Stimulated activated CD8-positive, alpha-beta memory T cell treated with anti-CD3 and anti-CD28 coated beads, Interleukin-2, amount 100 ng/mL, for 1 hour (primary cell): Measurements from ENCODE around the gene AXIN1.
"Not testable (repeated sequence)": the region's sequence is repeated elsewhere in the genome, so short reads cannot be mapped to it uniquely, and the experiment has no call there.

ENCODE experiments used
- DNase-seq, 2 donors: peaks; one replicate each; pipeline ENCODE4 v3.0.0-alpha.2; 2020; ENCODE audit warnings: low read depth in 2 of 2

AXIN1 gene

GRCh38 chr16:352547-353403 lies at the start of gene AXIN1:
Gene AXIN1, minus strand, starts transcription at chr16:352723. Its CDS starts 5,698 bp downstream, at chr16:347025.
- DNase-seq = peak; percentile 100

GRCh38 chr16:401468-402348 lies 49.2 kb upstream of the AXIN1 start, which contains the start of gene DECR2:
Gene DECR2, plus strand, starts transcription at chr16:401885. Its CDS starts 79 bp downstream, at chr16:401964.
- DNase-seq = peak; percentile 99

GRCh38 chr16:400061-400591 lies 47.6 kb upstream of the AXIN1 start:
- no peak for DNase-seq

- no peak for DNase-seq
Observed at GRCh38 chr16:399340-400019, 47.0 kb upstream of the AXIN1 start.

GRCh38 chr16:398561-399339 lies 46.2 kb upstream of the AXIN1 start:
- DNase-seq = no peak

- DNase-seq = no peak
Observed at GRCh38 chr16:397736-398332, 45.3 kb upstream of the AXIN1 start.

GRCh38 chr16:397135-397661 lies 44.7 kb upstream of the AXIN1 start, which contains the start of gene NME4:
Gene NME4, plus strand, starts transcription at chr16:397199. Its CDS starts 24 bp downstream, at chr16:397223.
- no peak for DNase-seq

- DNase-seq = no peak
Observed at GRCh38 chr16:396605-397004, 44.1 kb upstream of the AXIN1 start.

GRCh38 chr16:396199-396598 lies 43.7 kb upstream of the AXIN1 start:
- no peak for DNase-seq

- no peak for DNase-seq
Observed at GRCh38 chr16:392450-393030, 40.0 kb upstream of the AXIN1 start.

- peak; percentile 51 to 74 for DNase-seq
Observed at GRCh38 chr16:391885-392335, 39.4 kb upstream of the AXIN1 start.

- DNase-seq = no peak
Observed at GRCh38 chr16:389352-389751, 36.8 kb upstream of the AXIN1 start.

- not testable (repeated sequence) for DNase-seq
Observed at GRCh38 chr16:387761-388666, 35.5 kb upstream of the AXIN1 start.

- no peak for DNase-seq
Observed at GRCh38 chr16:386641-387156, 34.2 kb upstream of the AXIN1 start.

- DNase-seq = no peak
Observed at GRCh38 chr16:383326-384051, 31.0 kb upstream of the AXIN1 start.

GRCh38 chr16:381789-382717 lies 29.5 kb upstream of the AXIN1 start, which contains the start of gene PGAP6:
Gene PGAP6, minus strand, starts transcription at chr16:381978. Its CDS starts 157 bp downstream, at chr16:381821.
- peak; percentile 32 to 60 for DNase-seq
